GM15510 (cell line): ENCODE data around the gene MLIP.

ENCODE experiments used
- POLR2A ChIP-seq: IDR thresholded peaks from 3 replicates; pipeline ENCODE4 v1.6.1; 2011; ENCODE audit warnings: borderline replicate concordance; ENCODE audit not compliant: insufficient read length; ENCODE audit errors: extremely low read depth

The MLIP gene

DNA sequence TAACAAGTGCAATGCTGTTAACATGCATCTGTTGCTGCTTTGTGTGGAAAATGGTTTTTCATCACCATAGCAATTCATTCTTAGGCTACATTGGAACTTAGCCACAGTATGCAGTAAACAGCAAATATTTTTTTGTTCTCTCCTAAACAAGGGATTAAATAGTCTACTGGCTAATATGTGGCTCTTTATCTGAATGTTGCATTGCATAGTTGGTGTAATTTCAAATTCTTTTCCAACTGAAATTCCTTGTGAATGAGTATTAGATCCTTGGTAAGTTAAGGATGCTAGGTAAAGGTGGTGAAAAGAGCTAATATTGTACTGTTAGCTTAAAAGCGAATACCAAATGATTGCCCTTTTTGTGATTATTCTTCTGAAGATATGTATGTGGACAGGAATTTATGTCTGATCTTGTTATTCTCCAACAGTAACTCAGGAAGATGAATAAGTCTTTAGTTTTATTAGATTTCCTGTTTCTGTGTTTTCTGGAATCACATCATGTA, 958 bp downstream of the MLIP start:
- TF ChIP-seq POLR2A: no peak

DNA sequence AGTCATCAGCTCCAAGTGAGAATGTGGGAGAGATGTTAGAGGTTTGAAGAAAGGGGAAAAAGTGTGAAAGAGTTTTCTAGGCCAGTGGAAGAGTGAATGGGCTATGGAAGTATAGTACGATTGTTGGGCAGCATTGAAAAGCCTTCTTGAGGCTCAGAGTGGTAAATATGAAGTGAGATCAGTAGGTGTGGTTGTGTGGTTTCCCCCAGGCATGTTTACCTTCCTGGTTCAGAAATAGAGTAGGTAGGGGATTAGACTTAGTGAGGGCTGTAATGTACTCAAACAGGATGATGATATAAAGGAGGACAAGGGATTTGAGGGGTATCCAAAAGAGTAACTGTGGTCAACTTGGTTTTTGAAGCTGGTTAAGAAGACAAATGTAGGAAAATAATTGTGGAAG, 3.7 kb downstream of the MLIP start:
- no peak for TF ChIP-seq POLR2A

DNA sequence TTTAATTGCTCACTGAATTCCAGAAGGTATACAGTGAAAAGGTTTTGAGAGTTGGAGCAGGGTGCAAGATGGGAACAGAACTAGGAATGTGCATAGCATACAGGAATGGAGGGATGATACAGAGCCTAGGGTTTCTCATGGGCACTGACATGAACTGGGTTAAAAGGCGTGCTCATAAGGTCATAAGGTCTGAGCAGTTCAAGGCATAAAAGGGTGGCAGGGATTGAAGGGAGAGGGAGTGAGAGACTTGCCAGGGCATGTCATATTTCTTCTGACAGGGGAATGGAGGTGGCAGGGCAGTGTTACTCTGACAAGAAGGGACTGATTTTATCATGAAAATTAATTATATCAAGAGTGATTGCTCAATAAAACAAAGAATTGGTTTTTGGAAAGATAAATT, 4.7 kb downstream of the MLIP start:
- no peak for TF ChIP-seq POLR2A

DNA sequence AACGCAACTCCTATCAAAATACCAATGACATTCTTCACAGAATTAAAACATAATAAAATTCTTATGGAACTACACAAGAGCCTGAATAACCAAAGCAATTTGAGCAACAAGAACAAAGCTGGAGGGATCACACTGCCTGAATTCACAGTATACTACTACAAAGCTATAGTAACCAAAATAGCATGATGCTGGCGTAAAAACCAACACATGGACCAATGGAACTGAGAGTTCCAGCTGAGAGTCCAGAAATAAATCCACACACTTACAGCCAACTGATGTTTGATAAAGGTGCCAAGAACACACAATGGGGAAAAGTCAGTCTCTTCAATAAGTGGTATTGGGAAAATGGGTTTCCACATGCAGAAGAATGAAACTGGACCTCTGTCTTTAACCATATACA, 6.9 kb downstream of the MLIP start:
- no peak for TF ChIP-seq POLR2A

DNA sequence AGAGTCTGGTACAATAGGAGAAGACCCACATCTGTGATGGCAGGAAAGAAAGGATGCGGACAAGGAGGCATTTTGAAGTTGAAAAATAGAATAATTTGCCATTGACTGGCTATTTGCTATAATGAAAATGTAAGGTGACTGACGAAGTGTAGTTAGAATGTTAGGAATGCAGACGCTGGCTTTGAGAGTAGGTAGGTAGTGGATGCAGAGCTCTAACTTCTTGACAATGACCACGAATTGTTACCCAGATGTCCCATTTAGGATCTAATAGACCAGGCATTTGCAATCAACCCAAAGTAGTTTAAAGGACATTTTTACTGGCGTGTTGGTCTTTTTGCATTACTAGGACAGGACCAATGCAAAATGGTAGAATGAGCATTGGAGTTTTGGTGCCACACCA, 14.2 kb downstream of the MLIP start:
- no peak for TF ChIP-seq POLR2A

DNA sequence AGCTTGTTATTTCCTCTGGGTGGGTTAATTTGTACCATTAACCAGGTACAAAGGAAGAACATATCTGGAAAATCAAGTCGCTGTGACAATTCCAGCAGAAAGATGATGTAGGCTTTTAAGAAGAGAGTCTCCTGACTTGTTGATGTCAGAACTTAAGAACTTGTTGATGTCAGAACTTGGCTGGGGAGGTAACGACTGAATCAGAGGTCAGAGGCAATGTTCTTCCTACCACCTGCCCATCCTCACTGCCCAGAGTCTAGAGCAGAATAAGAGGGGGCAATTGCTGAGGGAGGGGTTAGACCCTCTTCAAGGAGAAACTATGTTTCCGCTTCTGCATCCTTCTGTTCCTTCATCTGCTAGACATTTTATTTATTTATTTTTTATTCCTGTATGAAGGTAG, 18.9 kb downstream of the MLIP start:
- TF ChIP-seq POLR2A: no peak

DNA sequence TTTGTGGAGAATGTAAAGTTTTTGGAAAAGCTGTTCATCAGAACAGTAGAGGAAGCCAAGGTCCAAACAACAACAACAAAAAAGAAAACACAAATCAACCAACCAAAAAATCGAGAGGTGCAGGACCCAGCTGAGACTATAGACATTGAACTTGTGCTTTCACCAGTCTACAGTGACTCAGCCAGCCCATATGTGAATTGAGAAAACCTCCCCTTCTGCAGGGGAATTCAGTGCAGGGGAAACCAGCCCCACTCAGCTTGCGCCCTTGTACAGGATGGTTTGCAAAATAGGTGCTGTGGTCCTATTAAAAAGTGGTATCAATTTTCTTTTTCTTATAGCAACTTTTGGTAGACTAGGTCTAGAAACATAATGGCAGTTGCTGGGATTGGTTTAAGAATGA, 21.3 kb downstream of the MLIP start:
- no peak for TF ChIP-seq POLR2A

DNA sequence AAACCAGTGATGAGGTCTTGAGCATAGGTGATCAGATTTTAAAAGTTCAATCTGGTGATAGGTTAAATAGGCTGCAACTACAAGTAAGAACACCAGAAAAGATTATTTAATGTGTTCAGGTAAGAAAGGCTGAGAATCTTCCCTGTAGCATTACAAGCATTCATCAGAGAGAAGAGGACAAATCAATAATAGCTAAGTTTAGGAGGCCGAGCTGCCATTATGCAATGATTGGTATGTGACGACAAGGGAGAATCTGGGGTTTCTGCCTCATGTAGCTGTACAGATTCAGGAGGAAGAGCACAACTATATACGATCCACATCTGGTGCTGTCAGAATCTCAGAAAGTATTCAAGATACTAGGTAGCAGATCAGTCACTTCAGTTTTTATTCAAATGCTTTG, 21.9 kb downstream of the MLIP start:
- TF ChIP-seq POLR2A: no peak

DNA sequence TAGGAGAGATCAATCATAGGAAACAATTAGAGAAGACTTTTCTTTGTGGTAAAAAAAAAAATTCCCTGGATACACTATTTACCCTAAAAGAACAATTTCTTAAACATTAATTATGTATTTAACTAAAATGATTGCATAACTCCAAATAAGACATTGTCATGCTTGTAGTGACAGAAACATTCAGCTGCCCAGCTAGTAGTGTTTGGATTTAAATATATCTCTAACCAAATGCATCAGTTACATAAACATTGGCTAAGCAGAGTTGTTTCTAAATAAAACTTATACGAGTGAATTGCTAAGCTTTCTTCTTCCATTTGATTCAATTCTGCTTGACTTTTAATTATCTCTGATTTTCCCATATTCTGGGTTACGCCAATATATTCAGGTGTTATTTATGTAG, 23.7 kb downstream of the MLIP start:
- TF ChIP-seq POLR2A: no peak

DNA sequence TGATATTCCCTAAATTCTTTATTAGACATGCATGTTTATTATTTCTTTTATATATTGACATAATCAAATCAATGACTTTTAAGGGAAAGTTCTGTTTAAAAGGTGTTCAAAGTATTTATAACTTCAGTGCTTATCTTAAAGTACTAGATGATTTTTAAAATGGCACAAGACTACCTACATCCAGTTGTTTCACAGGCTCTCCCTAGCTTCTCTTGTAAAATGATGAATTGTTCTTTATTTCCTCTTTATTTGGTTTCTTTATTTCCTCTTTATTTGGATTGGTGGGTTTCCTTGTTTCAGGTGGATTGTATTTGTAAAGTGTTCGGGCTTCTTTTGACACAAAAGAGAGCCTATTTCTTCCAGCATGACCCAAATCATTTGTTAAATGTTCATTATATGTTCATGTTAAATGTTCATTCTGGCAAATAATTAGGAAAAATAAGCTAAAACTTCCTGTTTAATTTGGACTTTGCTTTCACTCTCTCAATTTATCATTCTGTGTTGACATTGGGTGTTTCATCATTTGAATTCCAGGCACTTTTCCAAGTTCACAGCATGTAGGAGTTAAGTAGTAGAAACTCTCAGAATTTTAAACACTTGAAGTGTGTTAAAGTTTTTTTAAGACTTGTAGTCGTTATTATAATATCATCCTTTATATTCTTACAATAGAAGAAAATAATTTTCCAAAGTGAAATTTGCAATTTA, 24.6 kb downstream of the MLIP start:
- TF ChIP-seq POLR2A: no peak

DNA sequence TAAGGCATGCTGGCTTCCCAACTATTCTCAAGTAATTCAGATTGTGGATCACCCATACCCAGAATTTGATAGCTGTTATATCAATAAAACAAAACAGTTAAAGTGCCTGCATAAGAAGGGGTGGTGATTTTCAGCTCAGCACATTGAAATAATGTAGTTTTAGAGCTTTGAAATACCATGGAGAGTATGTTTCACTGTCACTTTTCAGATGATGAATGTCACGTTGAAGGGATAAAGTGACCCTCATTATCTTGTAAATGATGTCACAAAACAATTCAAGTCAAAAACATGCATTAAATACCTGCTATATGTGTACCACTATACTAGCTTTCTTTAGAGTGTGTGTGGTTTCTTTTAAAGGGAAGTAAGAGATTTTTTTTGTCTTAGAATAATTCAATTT, 27.6 kb downstream of the MLIP start:
- no peak for TF ChIP-seq POLR2A

DNA sequence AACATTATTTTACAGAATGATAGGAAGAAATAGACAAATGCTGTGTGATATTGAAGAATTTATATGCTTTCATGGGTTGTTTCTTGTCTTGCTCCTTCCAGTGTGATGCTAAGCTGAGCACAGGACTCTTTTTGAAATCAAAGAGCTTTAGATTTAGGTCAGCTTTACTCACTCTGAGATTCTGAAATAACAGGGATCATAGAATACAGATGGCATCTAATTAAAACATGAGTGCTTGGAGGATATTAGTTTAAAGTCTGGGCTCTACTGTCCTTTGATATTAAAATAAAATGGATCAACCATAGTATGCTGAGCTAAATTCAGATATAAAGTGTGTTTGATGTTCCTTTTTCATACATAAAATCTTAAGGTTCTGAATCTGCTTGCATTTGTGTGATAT, 29.6 kb downstream of the MLIP start:
- TF ChIP-seq POLR2A: no peak

DNA sequence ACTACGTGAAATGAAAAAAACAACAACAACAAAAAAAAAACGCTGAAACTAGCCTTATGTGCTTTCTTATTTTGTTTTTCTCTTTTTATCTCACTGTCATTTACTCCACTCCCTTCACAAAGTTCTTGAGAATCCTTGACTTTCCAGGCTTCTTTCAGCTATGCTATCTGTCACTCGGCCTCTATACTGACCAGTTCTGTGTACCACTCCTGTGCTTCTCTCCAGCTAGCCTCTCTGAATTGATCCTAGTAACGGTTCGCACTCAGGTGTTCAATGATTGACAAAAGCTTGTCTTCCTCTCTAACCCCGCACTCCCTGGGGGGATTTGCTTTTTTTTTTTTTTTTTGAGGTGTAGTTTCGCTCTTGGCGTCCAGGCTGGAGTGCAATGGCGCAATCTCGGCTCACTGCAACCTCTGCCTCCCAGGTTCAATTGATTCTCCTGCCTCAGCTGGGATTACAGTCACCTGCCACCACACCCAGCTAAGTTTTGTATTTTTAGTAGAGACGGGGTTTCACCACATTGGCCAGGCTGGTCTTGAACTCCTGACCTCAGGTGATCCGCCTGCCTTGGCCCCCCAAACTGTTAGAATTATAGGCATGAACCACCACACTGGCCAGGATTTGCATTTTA, 31.8 kb downstream of the MLIP start:
- TF ChIP-seq POLR2A: no peak

DNA sequence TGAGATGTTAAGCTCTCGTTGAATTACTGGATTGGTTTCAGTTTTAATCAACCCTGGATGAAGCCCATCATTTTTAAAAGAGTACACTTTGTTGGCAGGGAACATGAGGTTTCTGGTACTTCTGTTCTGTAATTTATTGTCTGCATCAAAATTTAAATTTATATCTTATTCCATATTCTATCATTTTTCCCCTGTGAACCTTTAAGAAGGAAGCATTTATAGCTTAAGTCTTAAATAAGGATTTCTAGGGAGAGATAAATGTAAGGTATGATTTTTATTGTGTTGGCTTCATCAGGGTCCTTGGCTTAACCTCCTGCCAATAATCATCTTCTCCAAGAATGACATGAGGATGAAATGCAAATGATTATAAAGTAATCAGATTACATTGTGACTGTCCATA, 40.6 kb downstream of the MLIP start:
- TF ChIP-seq POLR2A: no peak

DNA sequence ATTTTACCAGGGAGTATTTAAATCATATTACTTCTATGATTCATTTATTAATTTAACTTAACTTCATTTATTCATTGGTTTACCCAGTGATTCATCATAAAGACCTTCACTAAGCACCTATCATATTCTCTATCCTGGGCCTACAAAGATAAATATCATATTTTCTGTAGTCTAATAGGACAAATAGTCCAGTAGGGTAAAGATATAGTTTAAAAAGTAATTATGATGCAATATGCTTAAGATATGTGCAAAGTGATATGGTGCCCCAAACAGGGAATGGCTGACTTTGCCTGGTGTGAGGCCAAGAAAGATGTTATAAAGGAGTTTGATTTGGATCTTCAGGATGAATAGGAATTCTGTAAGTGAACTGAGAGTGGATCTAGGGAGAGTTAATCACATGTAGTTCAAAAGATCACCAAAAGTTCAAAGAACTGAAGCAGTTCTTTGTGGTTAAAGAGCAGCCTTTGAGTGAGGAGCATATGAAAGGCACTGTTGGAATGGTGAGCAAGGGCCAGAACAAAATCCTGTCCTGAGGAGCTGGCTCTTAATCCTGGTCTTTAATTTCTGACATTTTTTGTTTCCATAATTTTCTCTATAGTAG, 45.5 kb downstream of the MLIP start:
- no peak for TF ChIP-seq POLR2A

DNA sequence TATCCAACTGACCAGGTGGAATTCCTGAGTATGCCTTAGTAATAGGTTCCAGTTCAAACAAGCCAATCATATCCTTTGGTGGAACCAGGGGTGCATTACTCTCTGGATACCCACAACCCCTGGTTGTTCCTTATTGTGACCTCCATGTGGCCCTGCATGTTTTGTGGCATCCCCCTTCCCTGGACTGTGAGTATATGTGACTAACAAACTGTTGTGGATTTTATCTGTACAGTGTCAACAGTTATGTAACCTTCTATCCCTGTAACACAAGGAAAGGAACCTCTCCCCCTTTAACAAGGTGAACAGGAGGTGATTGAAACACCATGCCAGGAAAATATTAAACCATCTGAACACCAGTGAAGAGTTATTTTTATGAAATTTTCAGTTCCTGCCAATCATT, 46.2 kb downstream of the MLIP start:
- TF ChIP-seq POLR2A: no peak
